MM.1S (cell line): Measurements from ENCODE around the gene SETD3.
A peak's percentile ranks its signal among the peaks of the same experiment; 100 is the strongest.

Experiments
- DNase-seq: peaks from one replicate; pipeline ENCODE4 v3.0.0-alpha.2; 2015
- H2AFZ ChIP-seq: fragments of 300-600 bp; sonication (generic); 2 replicates; pipeline ENCODE4 v1.6.0; 2016; ENCODE audit warnings: antibody characterized with exemption, low read length
- H3F3A ChIP-seq: fragments of 300-600 bp; sonication (generic); 2 replicates; pipeline ENCODE4 v1.6.1; 2016; ENCODE audit warnings: mild to moderate bottlenecking, antibody characterized with exemption, low read length, moderate library complexity, mixed read lengths; ENCODE audit not compliant: insufficient read depth
- H3K27ac ChIP-seq: fragments of 300-600 bp; sonication (generic); 2 replicates; pipeline ENCODE4 v1.5.1; 2016; ENCODE audit warnings: mild to moderate bottlenecking, low read length
- H3K27me3 ChIP-seq: fragments of 300-600 bp; sonication (generic); replicated peaks from 2 replicates; pipeline ENCODE4 v1.6.0; 2016; ENCODE audit warnings: low read length; ENCODE audit not compliant: insufficient read depth
- H3K36me3 ChIP-seq: fragments of 300-600 bp; sonication (generic); replicated peaks from 2 replicates; pipeline ENCODE4 v1.6.1; 2016; ENCODE audit warnings: mild to moderate bottlenecking, low read length, mixed read lengths; ENCODE audit not compliant: insufficient read depth
- H3K4me1 ChIP-seq: fragments of 300-600 bp; sonication (generic); 2 replicates; pipeline ENCODE4 v1.6.1; 2016; ENCODE audit warnings: low read length, mixed read lengths
- H3K4me2 ChIP-seq: fragments of 300-600 bp; sonication (generic); 2 replicates; pipeline ENCODE4 v1.6.0; 2016; ENCODE audit warnings: low read depth, low read length
- H3K4me3 ChIP-seq: fragments of 300-600 bp; sonication (generic); 2 replicates; pipeline ENCODE4 v1.5.1; 2016; ENCODE audit warnings: low read length, mixed read lengths
- H3K79me2 ChIP-seq: fragments of 300-600 bp; sonication (generic); 2 replicates; pipeline ENCODE4 v1.6.1; 2016; ENCODE audit warnings: mixed run types, low read length, mixed read lengths
- H3K9ac ChIP-seq: fragments of 300-600 bp; sonication (generic); 2 replicates; pipeline ENCODE4 v1.6.1; 2016; ENCODE audit warnings: low read length, mixed read lengths
- H3K9me2 ChIP-seq: fragments of 300-600 bp; sonication (generic); replicated peaks from 2 replicates; pipeline ENCODE4 v1.6.1; 2016; ENCODE audit warnings: mild to moderate bottlenecking, low read length, mixed read lengths; ENCODE audit not compliant: insufficient read depth
- H3K9me3 ChIP-seq: fragments of 300-600 bp; sonication (generic); replicated peaks from 2 replicates; pipeline ENCODE4 v1.6.1; 2016; ENCODE audit warnings: mild to moderate bottlenecking, low read length, mixed read lengths; ENCODE audit not compliant: insufficient read depth
- H4K20me1 ChIP-seq: fragments of 300-600 bp; sonication (generic); 2 replicates; pipeline ENCODE4 v1.6.1; 2016; ENCODE audit warnings: mild to moderate bottlenecking, low read length, moderate library complexity, mixed read lengths; ENCODE audit not compliant: insufficient read depth
- EZH2 ChIP-seq: fragments of 300-600 bp; sonication (generic); optimal IDR thresholded peaks from 2 replicates; pipeline ENCODE3; 2017; ENCODE audit warnings: low read depth, mild to moderate bottlenecking, antibody characterized with exemption, low read length, mixed read lengths
- EZH2phosphoT487 ChIP-seq: fragments of 300-600 bp; sonication (generic); IDR thresholded peaks from 2 replicates; pipeline ENCODE4 v1.6.1; 2018; ENCODE audit warnings: antibody characterized with exemption, low read length
- TF ChIP-seq, protein P1 (sequence below): fragments of 300-600 bp; sonication (generic); IDR thresholded peaks from 2 replicates; pipeline ENCODE4 v1.5.1; 2016; ENCODE audit warnings: antibody characterized with exemption, low read length, mixed read lengths

The SETD3 gene

DNA sequence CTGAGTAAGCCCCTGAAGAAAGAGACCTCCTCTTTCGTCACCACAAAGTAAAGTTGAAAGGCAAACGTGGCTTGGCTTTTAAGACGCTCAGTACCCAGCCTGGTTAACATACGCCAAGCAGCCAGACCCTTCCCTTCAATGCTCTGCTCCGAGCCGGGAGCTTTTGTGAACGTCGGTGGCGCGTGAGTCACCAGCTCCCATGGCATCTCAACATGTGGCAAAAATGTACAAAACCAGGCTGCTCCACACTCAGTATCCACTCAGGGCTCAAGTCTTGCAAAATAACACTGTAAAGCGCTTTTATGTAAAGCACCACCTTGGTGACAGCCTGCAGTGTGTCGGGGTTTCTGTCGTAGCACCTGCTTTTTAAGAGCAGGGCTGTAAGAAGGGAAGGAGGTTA lies 89.0 kb downstream of the SETD3 start:
- Histone ChIP-seq H3K36me3 (no peaks in the 10 kb centered on the region), H3K9ac (no peak overlapping the region), H3K4me3 (no peak overlapping the region), H3K27ac (no peak overlapping the region), H2AFZ (no peak overlapping the region), H3K4me2 (no peak overlapping the region), H3K4me1 (no peaks in the 10 kb centered on the region), H4K20me1 (no peaks in the 10 kb centered on the region), H3K9me2 (no peaks in the 10 kb centered on the region), H3F3A (no peaks in the 10 kb centered on the region), H3K27me3 (no peaks in the 10 kb centered on the region), H3K9me3 (no peaks in the 10 kb centered on the region), H3K79me2 (no peaks in the 10 kb centered on the region)
- no peak for DNase-seq
- no peak for TF ChIP-seq EZH2phosphoT487
- TF ChIP-seq EZH2: no peak
- TF ChIP-seq, protein P1, sequence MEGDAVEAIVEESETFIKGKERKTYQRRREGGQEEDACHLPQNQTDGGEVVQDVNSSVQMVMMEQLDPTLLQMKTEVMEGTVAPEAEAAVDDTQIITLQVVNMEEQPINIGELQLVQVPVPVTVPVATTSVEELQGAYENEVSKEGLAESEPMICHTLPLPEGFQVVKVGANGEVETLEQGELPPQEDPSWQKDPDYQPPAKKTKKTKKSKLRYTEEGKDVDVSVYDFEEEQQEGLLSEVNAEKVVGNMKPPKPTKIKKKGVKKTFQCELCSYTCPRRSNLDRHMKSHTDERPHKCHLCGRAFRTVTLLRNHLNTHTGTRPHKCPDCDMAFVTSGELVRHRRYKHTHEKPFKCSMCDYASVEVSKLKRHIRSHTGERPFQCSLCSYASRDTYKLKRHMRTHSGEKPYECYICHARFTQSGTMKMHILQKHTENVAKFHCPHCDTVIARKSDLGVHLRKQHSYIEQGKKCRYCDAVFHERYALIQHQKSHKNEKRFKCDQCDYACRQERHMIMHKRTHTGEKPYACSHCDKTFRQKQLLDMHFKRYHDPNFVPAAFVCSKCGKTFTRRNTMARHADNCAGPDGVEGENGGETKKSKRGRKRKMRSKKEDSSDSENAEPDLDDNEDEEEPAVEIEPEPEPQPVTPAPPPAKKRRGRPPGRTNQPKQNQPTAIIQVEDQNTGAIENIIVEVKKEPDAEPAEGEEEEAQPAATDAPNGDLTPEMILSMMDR: no peak

DNA sequence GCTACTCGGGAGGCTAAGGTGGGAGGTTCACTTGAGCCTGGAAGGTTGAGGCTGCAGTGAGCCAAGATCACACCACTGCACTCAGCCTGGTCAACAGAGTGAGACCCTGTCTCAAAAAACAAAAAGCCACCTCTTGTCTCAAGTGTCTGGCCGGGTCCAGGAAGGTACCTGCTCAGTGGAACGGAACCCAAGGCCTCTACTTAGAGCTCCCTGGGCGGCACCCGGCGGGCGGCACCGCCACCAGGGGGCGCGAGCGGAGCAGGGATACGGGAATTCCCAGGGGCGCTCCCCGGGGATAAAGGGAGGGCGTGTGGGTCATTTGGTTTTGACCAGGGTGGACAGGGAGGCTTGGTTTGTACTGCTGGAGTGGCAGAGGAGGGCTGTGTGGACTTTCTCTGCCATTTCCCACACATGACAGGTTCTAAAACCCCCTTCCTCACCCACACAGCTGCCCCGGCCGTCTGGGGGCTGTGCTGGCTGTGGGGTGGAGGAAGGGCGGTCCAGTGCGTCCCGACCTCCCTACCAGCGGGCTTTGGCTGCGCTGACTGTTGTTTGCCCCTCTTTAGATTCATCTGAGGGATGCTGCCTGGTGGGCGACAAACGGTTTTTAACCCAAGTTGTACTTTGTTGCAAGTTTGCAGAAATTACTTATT lies 91.4 kb downstream of the SETD3 start:
- H3K9me2 ChIP-seq: no peaks in the 10 kb centered on the region
- H3K9me3 ChIP-seq: no peaks in the 10 kb centered on the region
- H3K27ac ChIP-seq: no peak overlapping the region
- H4K20me1 ChIP-seq: no peaks in the 10 kb centered on the region
- no peaks in the 10 kb centered on the region for H3K79me2 ChIP-seq
- H3F3A ChIP-seq: no peaks in the 10 kb centered on the region
- H3K36me3 ChIP-seq: no peaks in the 10 kb centered on the region
- TF ChIP-seq EZH2phosphoT487: no peak
- TF ChIP-seq, protein P1: peak; percentile 17
- H3K4me1 ChIP-seq: no peaks in the 10 kb centered on the region
- DNase-seq: no peak
- H3K27me3 ChIP-seq: no peaks in the 10 kb centered on the region
- H3K4me3 ChIP-seq: no peak overlapping the region
- no peak overlapping the region for H3K9ac ChIP-seq
- no peak overlapping the region for H2AFZ ChIP-seq
- no peak overlapping the region for H3K4me2 ChIP-seq

DNA sequence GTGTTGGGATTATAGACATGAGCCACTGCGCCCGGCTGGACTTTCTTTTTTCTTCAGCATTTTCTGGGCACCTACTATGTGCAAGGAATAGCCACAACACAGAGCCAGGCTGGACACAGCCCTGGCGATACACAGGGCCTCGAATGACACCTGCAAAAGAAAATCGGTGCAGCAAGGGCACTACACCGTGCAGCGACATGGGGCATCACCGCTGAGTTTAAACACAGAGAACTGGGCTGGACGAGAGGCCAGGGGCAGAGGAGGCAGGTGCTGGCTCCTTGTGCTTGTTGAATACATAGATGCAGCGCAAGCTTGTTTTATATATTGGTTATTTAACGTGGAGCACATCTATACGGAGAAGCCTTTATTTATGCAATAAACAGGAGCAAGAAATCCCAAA lies 92.4 kb downstream of the SETD3 start:
- no peak for DNase-seq
- Histone ChIP-seq H3K9me3 (no peaks in the 10 kb centered on the region), H3K9me2 (no peaks in the 10 kb centered on the region), H3K27me3 (no peaks in the 10 kb centered on the region), H3K36me3 (no peaks in the 10 kb centered on the region), H4K20me1 (no peaks in the 10 kb centered on the region), H3K4me2 (no peak overlapping the region), H2AFZ (no peak overlapping the region), H3K4me1 (no peaks in the 10 kb centered on the region), H3K79me2 (no peaks in the 10 kb centered on the region), H3K4me3 (no peak overlapping the region), H3K27ac (no peak overlapping the region), H3K9ac (no peak overlapping the region), H3F3A (no peaks in the 10 kb centered on the region)
- TF ChIP-seq EZH2 (no peak), EZH2phosphoT487 (no peak)
- TF ChIP-seq, protein P1: no peak
